HEK293 (cell line): Measurements from ENCODE around the gene PCBP3.
"Not testable (repeated sequence)": the region's sequence is repeated elsewhere in the genome, so short reads cannot be mapped to it uniquely, and the experiment has no call there.

ENCODE experiments used
- BCL11A ChIP-seq: fragments of 450-650 bp; formaldehyde crosslinking; IDR thresholded peaks from 2 replicates; pipeline ENCODE4 v1.5.1; 2016; ENCODE audit warnings: low read depth, missing biosample characterization, missing genetic modification characterization
- CTCF ChIP-seq: fragments of 450-650 bp; formaldehyde crosslinking; IDR thresholded peaks from 2 replicates; pipeline ENCODE4 v1.5.1; 2016; ENCODE audit warnings: missing biosample characterization, missing genetic modification characterization
- PBX3 ChIP-seq: sonication (generic); formaldehyde crosslinking; IDR thresholded peaks from 2 replicates; pipeline ENCODE4 v1.8.1; 2022; ENCODE audit warnings: mild to moderate bottlenecking, moderate library complexity, missing genetic modification reagents
- PRDM1 ChIP-seq: fragments of 450-650 bp; formaldehyde crosslinking; IDR thresholded peaks from 2 replicates; pipeline ENCODE4; 2016; ENCODE audit warnings: missing biosample characterization, missing genetic modification characterization
- TCF7L2 ChIP-seq: IDR thresholded peaks from 2 replicates; pipeline ENCODE4 v1.6.1; 2011; ENCODE audit warnings: low read depth, mild to moderate bottlenecking, inconsistent platforms, low read length, moderate library complexity, borderline replicate concordance
- WT1 ChIP-seq: fragments of 450-650 bp; formaldehyde crosslinking; IDR thresholded peaks from 2 replicates; pipeline ENCODE4 v1.5.1; 2016; ENCODE audit warnings: missing biosample characterization, missing genetic modification characterization
- ZNF280D ChIP-seq: fragments of 450-650 bp; formaldehyde crosslinking; IDR thresholded peaks from 2 replicates; pipeline ENCODE4 v1.5.1; 2016; ENCODE audit warnings: missing biosample characterization, missing genetic modification characterization
- ZNF585B ChIP-seq: fragments of 450-650 bp; formaldehyde crosslinking; IDR thresholded peaks from 2 replicates; pipeline ENCODE4 v1.5.1; 2016; ENCODE audit warnings: missing biosample characterization, missing genetic modification characterization
- ZNF692 ChIP-seq: fragments of 450-650 bp; formaldehyde crosslinking; IDR thresholded peaks from 2 replicates; pipeline ENCODE4 v1.5.1; 2016; ENCODE audit warnings: missing biosample characterization, missing genetic modification characterization
- TF ChIP-seq, protein P1 (sequence below): fragments of 450-650 bp; formaldehyde crosslinking; IDR thresholded peaks from 2 replicates; pipeline ENCODE4 v1.5.1; 2016; ENCODE audit warnings: missing biosample characterization, missing genetic modification characterization, low read depth

DNA sequence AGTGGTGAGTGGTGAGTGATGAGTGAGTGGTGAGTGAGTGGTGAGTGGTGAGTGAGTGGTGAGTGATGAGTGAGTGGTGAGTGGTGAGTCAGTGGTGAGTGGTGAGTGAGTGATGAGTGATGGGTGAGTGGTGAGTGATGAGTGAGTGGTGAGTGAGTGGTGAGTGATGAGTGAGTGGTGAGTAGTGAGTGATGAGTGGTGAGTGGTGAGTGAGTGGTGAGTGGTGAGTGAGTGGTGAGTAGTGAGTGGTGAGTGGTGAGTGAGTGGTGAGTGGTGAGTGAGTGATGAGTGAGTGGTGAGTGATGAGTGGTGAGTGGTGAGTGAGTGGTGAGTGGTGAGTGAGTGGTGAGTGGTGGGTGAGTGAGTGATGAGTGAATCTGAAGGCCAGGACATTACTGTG is 172.3 kb downstream of the PCBP3 start:
- not testable (repeated sequence) for TF ChIP-seq CTCF; PRDM1 (tag by site-specific recombination); BCL11A; PBX3; ZNF692 (tag by site-specific recombination); ZNF280D (tag by site-specific recombination); TCF7L2; ZNF585B; WT1 (tag by site-specific recombination)
- TF ChIP-seq, protein P1, sequence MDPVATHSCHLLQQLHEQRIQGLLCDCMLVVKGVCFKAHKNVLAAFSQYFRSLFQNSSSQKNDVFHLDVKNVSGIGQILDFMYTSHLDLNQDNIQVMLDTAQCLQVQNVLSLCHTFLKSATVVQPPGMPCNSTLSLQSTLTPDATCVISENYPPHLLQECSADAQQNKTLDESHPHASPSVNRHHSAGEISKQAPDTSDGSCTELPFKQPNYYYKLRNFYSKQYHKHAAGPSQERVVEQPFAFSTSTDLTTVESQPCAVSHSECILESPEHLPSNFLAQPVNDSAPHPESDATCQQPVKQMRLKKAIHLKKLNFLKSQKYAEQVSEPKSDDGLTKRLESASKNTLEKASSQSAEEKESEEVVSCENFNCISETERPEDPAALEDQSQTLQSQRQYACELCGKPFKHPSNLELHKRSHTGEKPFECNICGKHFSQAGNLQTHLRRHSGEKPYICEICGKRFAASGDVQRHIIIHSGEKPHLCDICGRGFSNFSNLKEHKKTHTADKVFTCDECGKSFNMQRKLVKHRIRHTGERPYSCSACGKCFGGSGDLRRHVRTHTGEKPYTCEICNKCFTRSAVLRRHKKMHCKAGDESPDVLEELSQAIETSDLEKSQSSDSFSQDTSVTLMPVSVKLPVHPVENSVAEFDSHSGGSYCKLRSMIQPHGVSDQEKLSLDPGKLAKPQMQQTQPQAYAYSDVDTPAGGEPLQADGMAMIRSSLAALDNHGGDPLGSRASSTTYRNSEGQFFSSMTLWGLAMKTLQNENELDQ (tag by site-specific recombination): not testable (repeated sequence)
